Keratinocyte (primary cell): ENCODE measurements around the gene PCDH9. TPM values are rescaled to one million over a fixed set of nuclear protein-coding genes. Genes with fewer than 3 reads are reported as not detected.

ENCODE experiments used
- DNase-seq: peaks from one replicate; pipeline ENCODE4 v3.0.0-alpha.2; 2011; ENCODE audit warnings: low read depth, missing footprints, low spot score
- FAIRE-seq: peaks from 2 replicates; lab custom pipeline; 2011; peaks lifted over from hg19 to GRCh38; lab: Jason Lieb, UNC
- H2AFZ ChIP-seq: 2 replicates; pipeline ENCODE4 v1.6.0; 2012; ENCODE audit warnings: low read length, control low read depth, inconsistent platforms; ENCODE audit not compliant: control insufficient read depth
- H3K27ac ChIP-seq: 2 replicates; pipeline ENCODE4 v1.5.1; 2011; ENCODE audit warnings: low read length; ENCODE audit not compliant: control insufficient read depth, insufficient read depth
- H3K27me3 ChIP-seq: 3 replicates; pipeline ENCODE4 v1.6.0; 2011; ENCODE audit warnings: low read length; ENCODE audit not compliant: control insufficient read depth, insufficient read depth; ENCODE audit errors: extremely low read depth
- H3K36me3 ChIP-seq, 2 experiments: 2 replicates in 1 of 2; 3 replicates in 1 of 2; pipeline ENCODE4 v1.5.1; 2011; ENCODE audit warnings: low read length in 2 of 2, mild to moderate bottlenecking in 1 of 2; ENCODE audit not compliant: control insufficient read depth in 2 of 2, insufficient read depth in 2 of 2; ENCODE audit errors: extremely low read depth in 1 of 2
- H3K4me1 ChIP-seq: 3 replicates; pipeline ENCODE4 v1.5.1; 2011; ENCODE audit warnings: low read length; ENCODE audit not compliant: control insufficient read depth, insufficient read depth; ENCODE audit errors: extremely low read depth
- H3K4me2 ChIP-seq: 3 replicates; pipeline ENCODE4 v1.6.0; 2011; ENCODE audit warnings: low read depth, low read length; ENCODE audit not compliant: control insufficient read depth, insufficient read depth; ENCODE audit errors: extremely low read depth
- H3K4me3 ChIP-seq, 3 experiments: fragments of 200-600 bp in 1 of 3; sonication (generic) in 1 of 3; 2 replicates in 2 of 3; 3 replicates in 1 of 3; pipeline ENCODE4 v1.5.1; 2011 to 2016; ENCODE audit warnings: low read length in 3 of 3, mild to moderate bottlenecking in 3 of 3, control low read depth in 2 of 3, inconsistent platforms in 1 of 3, low read depth in 1 of 3, mixed read lengths in 1 of 3, mixed run types in 1 of 3, moderate library complexity in 1 of 3; ENCODE audit not compliant: control insufficient read depth in 2 of 3, insufficient read depth in 2 of 3; ENCODE audit errors: extremely low read depth in 1 of 3
- H3K79me2 ChIP-seq: 2 replicates; pipeline ENCODE4 v1.6.0; 2012; ENCODE audit warnings: low read length; ENCODE audit not compliant: control insufficient read depth, insufficient read depth
- H3K9ac ChIP-seq: 3 replicates; pipeline ENCODE4 v1.6.0; 2011; ENCODE audit warnings: low read length; ENCODE audit not compliant: control insufficient read depth, insufficient read depth; ENCODE audit errors: extremely low read depth
- H3K9me1 ChIP-seq: 3 replicates; pipeline ENCODE4 v1.6.0; 2011; ENCODE audit warnings: low read length; ENCODE audit not compliant: control insufficient read depth, insufficient read depth; ENCODE audit errors: extremely low read depth
- H3K9me3 ChIP-seq: 2 replicates; pipeline ENCODE4 v1.5.1; 2012; ENCODE audit warnings: low read depth, low read length; ENCODE audit not compliant: control insufficient read depth
- H4K20me1 ChIP-seq: 3 replicates; pipeline ENCODE4 v1.6.0; 2011; ENCODE audit warnings: low read length; ENCODE audit not compliant: control insufficient read depth, insufficient read depth; ENCODE audit errors: extremely low read depth
- EZH2 ChIP-seq: IDR thresholded peaks from one replicate; pipeline ENCODE4 v1.6.1; 2012; ENCODE audit warnings: inconsistent platforms, mild to moderate bottlenecking, low read length, moderate library complexity
- dilution Hi-C: fragments of 300-500 bp; cut with MboI; formaldehyde crosslinking; loops from one replicate; pipeline ENCODE4 v1.7.0; 2020; ENCODE audit warnings: low sequenced_read_pairs; ENCODE audit not compliant: extremely low pct_ligation_motif_present
- polyA plus RNA-seq, 5 experiments: library from polyadenylated mRNA; depleted of rRNA in 3 of 5; stranded (reverse) in 3 of 5; stranded (forward) in 1 of 5; unstranded in 1 of 5; fragments of >200 nt; gene quantifications; 1 replicate in 1 of 5; 2 replicates in 3 of 5; 3 replicates in 1 of 5; pipeline versions ENCODE4 v1.2.1 to v1.2.3, GENCODE V29; 2011 to 2012; ENCODE audit warnings: missing spikeins in 2 of 5, low read depth in 1 of 5, low replicate concordance in 1 of 5
- TF ChIP-seq, protein P1 (sequence below), 3 experiments: IDR thresholded peaks in 1 of 3; conservative IDR thresholded peaks in 1 of 3; optimal IDR thresholded peaks in 1 of 3; 2 replicates in 2 of 3; 3 replicates in 1 of 3; pipeline versions ENCODE3 to v1.5.1; 2011; ENCODE audit warnings: low read length in 3 of 3, mild to moderate bottlenecking in 3 of 3, moderate library complexity in 2 of 3, control low read depth in 1 of 3, inconsistent platforms in 1 of 3; ENCODE audit not compliant: insufficient read depth in 2 of 3; ENCODE audit errors: extremely low read depth in 1 of 3

Gene PCDH9
- polyA plus RNA-seq, 1 donor (not counting 4 experiments of a cell fraction or from before 2014, with no cell fraction given), result 0.21 TPM

- Histone ChIP-seq H3K9me3 (no peaks in the 10 kb centered on the region), H3K9ac (no peak overlapping the region), H3K27ac (no peak overlapping the region), H3K9me1 (no peaks in the 10 kb centered on the region), H3K4me3 (no peak overlapping the region), H3K4me2 (no peak overlapping the region), H4K20me1 (no peaks in the 10 kb centered on the region), H3K4me1 (no peaks in the 10 kb centered on the region), H3K79me2 (no peaks in the 10 kb centered on the region), H3K27me3 (no peaks in the 10 kb centered on the region), H2AFZ (no peak overlapping the region), H3K36me3 (no peaks in the 10 kb centered on the region)
- DNase-seq (no peak), FAIRE-seq (no peak)
- dilution Hi-C loops, result no loop called here
- TF ChIP-seq, protein P1, sequence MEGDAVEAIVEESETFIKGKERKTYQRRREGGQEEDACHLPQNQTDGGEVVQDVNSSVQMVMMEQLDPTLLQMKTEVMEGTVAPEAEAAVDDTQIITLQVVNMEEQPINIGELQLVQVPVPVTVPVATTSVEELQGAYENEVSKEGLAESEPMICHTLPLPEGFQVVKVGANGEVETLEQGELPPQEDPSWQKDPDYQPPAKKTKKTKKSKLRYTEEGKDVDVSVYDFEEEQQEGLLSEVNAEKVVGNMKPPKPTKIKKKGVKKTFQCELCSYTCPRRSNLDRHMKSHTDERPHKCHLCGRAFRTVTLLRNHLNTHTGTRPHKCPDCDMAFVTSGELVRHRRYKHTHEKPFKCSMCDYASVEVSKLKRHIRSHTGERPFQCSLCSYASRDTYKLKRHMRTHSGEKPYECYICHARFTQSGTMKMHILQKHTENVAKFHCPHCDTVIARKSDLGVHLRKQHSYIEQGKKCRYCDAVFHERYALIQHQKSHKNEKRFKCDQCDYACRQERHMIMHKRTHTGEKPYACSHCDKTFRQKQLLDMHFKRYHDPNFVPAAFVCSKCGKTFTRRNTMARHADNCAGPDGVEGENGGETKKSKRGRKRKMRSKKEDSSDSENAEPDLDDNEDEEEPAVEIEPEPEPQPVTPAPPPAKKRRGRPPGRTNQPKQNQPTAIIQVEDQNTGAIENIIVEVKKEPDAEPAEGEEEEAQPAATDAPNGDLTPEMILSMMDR (optimal IDR thresholded peaks at IDR 0.05 in 1 of 3, IDR thresholded peaks at IDR 0.05 in 1 of 3, conservative IDR thresholded peaks at IDR 0.05 in 1 of 3; ENCODE audit: extremely low read depth in 1 of 3, insufficient read depth in 2 of 3, low read length in 3 of 3), result no peak
Observed at GRCh38 chr13:67137044-67137735, 92.9 kb downstream of the PCDH9 start.

DNA sequence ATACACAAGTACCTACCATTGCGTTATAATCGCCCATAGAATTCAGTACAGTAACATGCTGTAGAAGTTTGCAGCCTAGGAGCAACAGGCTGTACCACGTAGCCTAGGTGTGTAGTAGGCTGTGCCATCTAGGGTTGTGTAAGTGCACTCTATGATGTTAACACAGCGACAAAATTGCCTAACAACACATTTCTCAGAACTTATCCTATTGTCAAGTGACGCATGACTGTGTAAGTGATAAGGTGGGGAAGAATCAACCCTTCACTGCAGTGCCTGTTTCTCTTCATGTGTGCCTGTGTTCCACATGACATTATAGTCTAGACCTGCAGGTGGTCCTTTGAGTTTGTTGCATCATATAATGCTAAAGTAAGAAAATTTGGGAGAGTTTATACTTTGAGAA is 94.0 kb downstream of the PCDH9 start:
- H3K4me2 ChIP-seq, result no peak overlapping the region
- H3K27ac ChIP-seq, result no peak overlapping the region

More for the DNA sequence above, 94.0 kb downstream of the PCDH9 start:
- dilution Hi-C loops, result no loop called here
- Histone ChIP-seq H3K9me1 (no peaks in the 10 kb centered on the region), H3K79me2 (no peaks in the 10 kb centered on the region), H3K4me3 (no peak overlapping the region), H2AFZ (no peak overlapping the region), H3K27me3 (no peaks in the 10 kb centered on the region), H3K9ac (no peak overlapping the region), H4K20me1 (no peaks in the 10 kb centered on the region), H3K36me3 (no peaks in the 10 kb centered on the region), H3K4me1 (no peaks in the 10 kb centered on the region), H3K9me3 (no peaks in the 10 kb centered on the region)
- DNase-seq (no peak), FAIRE-seq (no peak)
- TF ChIP-seq EZH2, result no peak
- TF ChIP-seq, protein P1 (optimal IDR thresholded peaks at IDR 0.05 in 1 of 3, IDR thresholded peaks at IDR 0.05 in 1 of 3, conservative IDR thresholded peaks at IDR 0.05 in 1 of 3; ENCODE audit: extremely low read depth in 1 of 3, insufficient read depth in 2 of 3, low read length in 3 of 3), result no peak
